Measurements from ENCODE around the gene NUDT14. TPM values are rescaled to one million over a fixed set of nuclear protein-coding genes. Genes with fewer than 3 reads are reported as not detected.

Gene NUDT14
- total RNA-seq, 4 donors from 2014 or later = 17.0 to 53.9 (median 32.6) TPM

DNA sequence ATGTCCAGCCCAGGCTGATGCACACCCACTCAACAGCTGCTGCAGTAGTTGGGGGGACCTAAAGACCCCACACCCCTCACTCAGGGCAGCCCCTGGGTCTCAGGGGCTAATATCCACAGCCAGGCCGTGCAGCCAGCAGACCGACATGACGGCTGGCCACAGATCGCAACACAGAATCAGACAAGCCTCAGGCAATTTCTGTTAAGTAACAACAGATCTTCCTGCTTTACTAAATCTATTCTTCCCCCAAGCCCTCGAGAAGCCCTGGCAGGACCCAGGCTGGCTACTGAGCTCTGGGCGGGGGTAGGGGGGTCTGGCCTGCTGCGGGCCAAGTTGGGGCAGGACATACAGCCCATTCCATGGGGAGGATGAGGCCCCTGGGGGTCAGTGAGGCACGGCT lies 28.0 kb upstream of the NUDT14 start:
- in situ Hi-C loops (cut with MboI; ENCODE audit: low pct_ligation_motif_present in 1 of 4, low pct_unique_long_range_greater_than_20kb in 1 of 4, low sequenced_read_pairs in 3 of 4) = no loop called here
- no peak for DNase-seq
- 87 to 100% methylated on average over 4 to 8 of the region's 8 CpGs for WGBS, 2 donors (ENCODE audit: low coverage in 1 of 2)
- intact Hi-C loops (cut with DNase I; ENCODE audit: low total_unique reads) = no loop called here
- Histone ChIP-seq H3K4me1 (peaks cover 0 to 16% (median 6%) of the 10 kb centered on the region in 4 donors), H3K9me3 (no peaks in the 10 kb centered on the region), H3K27ac (no peak overlapping the region), H3K36me3 (no peaks in the 10 kb centered on the region), H3K27me3 (no peaks in the 10 kb centered on the region), H3K4me3 (no peak overlapping the region)
- no peak for TF ChIP-seq POLR2A (IDR thresholded peaks at IDR 0.05)
- no peak for TF ChIP-seq POLR2AphosphoS5 (IDR thresholded peaks at IDR 0.05)
- TF ChIP-seq EP300 (IDR thresholded peaks at IDR 0.05; ENCODE audit: low read depth) = no peak
- no peak for TF ChIP-seq CTCF (IDR thresholded peaks at IDR 0.05)

- intact Hi-C loops (cut with DNase I; ENCODE audit: low total_unique reads) (no loop called here), in situ Hi-C loops (cut with MboI; ENCODE audit: low pct_ligation_motif_present in 1 of 4, low pct_unique_long_range_greater_than_20kb in 1 of 4, low sequenced_read_pairs in 3 of 4) (no loop called here)
- Histone ChIP-seq H3K4me1 (peaks cover 0 to 19% (median 6%) of the 10 kb centered on the region in 4 donors), H3K36me3 (no peaks in the 10 kb centered on the region), H3K9me3 (no peaks in the 10 kb centered on the region), H3K27ac (no peak overlapping the region), H3K27me3 (no peaks in the 10 kb centered on the region), H3K4me3 (no peak overlapping the region)
- 77% methylated on average over 12 of the region's 12 CpGs; no CpG with 5 or more reads in 1 of the 2 donors for WGBS, 2 donors (ENCODE audit: low coverage in 1 of 2)
- DNase-seq = no peak
- no peak for TF ChIP-seq POLR2AphosphoS5 (IDR thresholded peaks at IDR 0.05)
- TF ChIP-seq CTCF (IDR thresholded peaks at IDR 0.05) = no peak
- TF ChIP-seq EP300 (IDR thresholded peaks at IDR 0.05; ENCODE audit: low read depth) = no peak
- no peak for TF ChIP-seq POLR2A (IDR thresholded peaks at IDR 0.05)
Observed at GRCh38 chr14:105208738-105209075, 27.6 kb upstream of the NUDT14 start.

DNA sequence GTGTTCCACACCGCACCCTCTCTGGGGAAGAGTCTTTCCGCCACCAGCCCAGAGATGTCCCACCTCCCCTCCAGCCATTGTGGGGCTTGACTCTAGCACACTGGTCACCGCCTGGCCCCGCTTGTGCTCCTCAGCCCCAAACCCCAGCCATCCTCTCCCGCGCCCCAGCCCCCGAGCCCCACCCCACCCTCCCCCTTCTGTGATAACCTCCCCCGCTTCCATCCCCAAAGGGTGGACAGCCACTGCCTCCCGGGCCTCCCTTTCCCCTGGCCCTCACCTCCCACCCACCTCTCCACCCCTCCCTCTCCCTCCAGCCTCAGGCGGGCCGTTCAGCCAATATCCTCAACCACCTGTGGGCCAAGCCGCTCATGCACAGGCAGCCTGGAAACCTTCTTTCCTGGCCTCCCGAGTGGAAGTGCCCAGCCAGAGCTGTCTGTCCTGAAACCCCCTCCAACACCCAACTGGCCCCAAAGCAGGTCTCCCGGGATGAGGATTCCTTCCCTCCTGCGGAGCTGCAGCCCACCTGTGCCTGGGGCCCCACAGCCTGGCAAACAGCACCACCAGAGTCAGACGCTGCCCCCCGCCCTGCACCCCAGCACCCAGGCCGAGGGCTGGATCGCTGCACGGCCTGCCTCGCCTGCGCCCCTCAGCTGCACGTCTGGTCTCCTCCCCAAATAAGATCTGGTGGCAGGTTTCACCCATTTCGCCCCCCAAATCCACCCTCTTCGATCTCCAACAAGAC lies 27.1 kb upstream of the NUDT14 start:
- no peak for DNase-seq
- Histone ChIP-seq H3K36me3 (no peaks in the 10 kb centered on the region), H3K27ac (no peak overlapping the region), H3K4me3 (no peak overlapping the region), H3K9me3 (no peaks in the 10 kb centered on the region), H3K27me3 (no peaks in the 10 kb centered on the region), H3K4me1 (peaks cover 0 to 20% (median 7%) of the 10 kb centered on the region in 4 donors)
- WGBS, 2 donors (ENCODE audit: low coverage in 1 of 2) = 87 to 100% methylated on average over 5 to 23 of the region's 25 CpGs
- no peak for TF ChIP-seq EP300 (IDR thresholded peaks at IDR 0.05; ENCODE audit: low read depth)
- TF ChIP-seq POLR2A (IDR thresholded peaks at IDR 0.05) = no peak
- no peak for TF ChIP-seq CTCF (IDR thresholded peaks at IDR 0.05)
- TF ChIP-seq POLR2AphosphoS5 (IDR thresholded peaks at IDR 0.05) = no peak
- intact Hi-C loops (cut with DNase I; ENCODE audit: low total_unique reads) = no loop called here
- in situ Hi-C loops (cut with MboI; ENCODE audit: low pct_ligation_motif_present in 1 of 4, low pct_unique_long_range_greater_than_20kb in 1 of 4, low sequenced_read_pairs in 3 of 4) = no loop called here

- H3K4me3 ChIP-seq = no peak overlapping the region
- no peak overlapping the region for H3K27ac ChIP-seq
- WGBS, 2 donors (ENCODE audit: low coverage in 1 of 2) = 78% methylated on average over 10 of the region's 13 CpGs; no CpG with 5 or more reads in 1 of the 2 donors
- intact Hi-C loops (cut with DNase I; ENCODE audit: low total_unique reads) (no loop called here), in situ Hi-C loops (cut with MboI; ENCODE audit: low pct_ligation_motif_present in 1 of 4, low pct_unique_long_range_greater_than_20kb in 1 of 4, low sequenced_read_pairs in 3 of 4) (no loop called here)
- H3K36me3 ChIP-seq = no peaks in the 10 kb centered on the region
- peaks cover 0 to 22% (median 8%) of the 10 kb centered on the region in 4 donors for H3K4me1 ChIP-seq
- no peaks in the 10 kb centered on the region for H3K9me3 ChIP-seq
- TF ChIP-seq POLR2AphosphoS5 (IDR thresholded peaks at IDR 0.05) (no peak), EP300 (IDR thresholded peaks at IDR 0.05; ENCODE audit: low read depth) (no peak), CTCF (IDR thresholded peaks at IDR 0.05) (no peak), POLR2A (IDR thresholded peaks at IDR 0.05) (no peak)
- H3K27me3 ChIP-seq = peaks cover 3% of the 10 kb centered on the region
- no peak for DNase-seq
Observed at GRCh38 chr14:105207460-105207901, 26.4 kb upstream of the NUDT14 start.

Data from transverse colon (tissue), 4 donors.